WTC11 (cell line): ENCODE results near the gene CHST11. TPM values are rescaled to one million over a fixed set of nuclear protein-coding genes. Genes with fewer than 3 reads are reported as not detected.

Experiments
- ATAC-seq: fragments of 200-7000 bp; cut with Tn5 transposase; 2 replicates; pipeline ENCODE4 v1.10.0; 2021; ENCODE audit warnings: mild to moderate bottlenecking, moderate library complexity
- CTCF ChIA-PET: fragments of 300-600 bp; sonication (Branson Sonifier 250); formaldehyde crosslinking; loops from one replicate; lab custom pipeline; 2021; ENCODE audit warnings: antibody characterized with exemption; lab: Charles Lee
- POLR2A ChIA-PET: fragments of 350-600 bp; sonication (Branson Sonifier 250); formaldehyde crosslinking; loops from one replicate; lab custom pipeline; 2021; ENCODE audit warnings: antibody characterized with exemption; lab: Charles Lee
- DNase-seq: peaks from one replicate; pipeline ENCODE4 v3.0.0; 2021; ENCODE audit warnings: low spot score
- H3K27ac Mint-ChIP-seq: 2 replicates; pipeline ENCODE4 v1.8.0; 2021; ENCODE audit warnings: mixed read lengths
- H3K27me3 Mint-ChIP-seq: 2 replicates; pipeline ENCODE4 v1.8.0; 2021; ENCODE audit warnings: low read depth, mild to moderate bottlenecking, moderate library complexity, mixed read lengths
- H3K36me3 Mint-ChIP-seq: 2 replicates; pipeline ENCODE4 v1.8.0; 2021; ENCODE audit warnings: mixed read lengths
- H3K4me1 Mint-ChIP-seq: 2 replicates; pipeline ENCODE4 v1.8.0; 2022; ENCODE audit warnings: mixed read lengths
- H3K4me3 Mint-ChIP-seq: 2 replicates; pipeline ENCODE4 v1.8.0; 2021; ENCODE audit warnings: mild to moderate bottlenecking, moderate library complexity, mixed read lengths
- H3K9me3 Mint-ChIP-seq: 2 replicates; pipeline ENCODE4 v1.8.0; 2021; ENCODE audit warnings: mixed read lengths
- CBFB ChIP-seq: sonication (generic); formaldehyde crosslinking; IDR thresholded peaks from 2 replicates; pipeline ENCODE4 v1.8.1; 2022; ENCODE audit warnings: mild to moderate bottlenecking, low read depth, missing genetic modification reagents
- CREB1 ChIP-seq: sonication (generic); formaldehyde crosslinking; IDR thresholded peaks from 2 replicates; pipeline ENCODE4 v1.8.0; 2023; ENCODE audit warnings: mild to moderate bottlenecking, missing genetic modification reagents
- EMX1 ChIP-seq: fragments of 250-450 bp; sonication (Bioruptor Pico); IDR thresholded peaks from 2 replicates; pipeline ENCODE4 v1.8.0; 2021; ENCODE audit warnings: mild to moderate bottlenecking
- GRHL2 ChIP-seq: fragments of 250-450 bp; sonication (Bioruptor Pico); IDR thresholded peaks from 2 replicates; pipeline ENCODE4 v1.8.0; 2022; ENCODE audit warnings: mild to moderate bottlenecking, moderate library complexity; ENCODE audit not compliant: insufficient replicate concordance, severe bottlenecking
- GTF2I ChIP-seq: fragments of 250-450 bp; sonication (Bioruptor Pico); conservative IDR thresholded peaks from 2 replicates; pipeline ENCODE4 v1.4.0; 2021; ENCODE audit warnings: mild to moderate bottlenecking
- HMGA2 ChIP-seq: fragments of 250-450 bp; sonication (Bioruptor Pico); IDR thresholded peaks from 2 replicates; pipeline ENCODE4 v1.4.0; 2021; ENCODE audit warnings: mild to moderate bottlenecking, moderate library complexity
- NR1H2 ChIP-seq: sonication (generic); formaldehyde crosslinking; IDR thresholded peaks from 2 replicates; pipeline ENCODE4 v1.9.0; 2021; ENCODE audit warnings: mild to moderate bottlenecking, moderate library complexity, missing genetic modification reagents
- NR3C1 ChIP-seq: sonication (generic); formaldehyde crosslinking; conservative IDR thresholded peaks from 2 replicates; pipeline ENCODE4 v1.8.1; 2023; ENCODE audit warnings: low read depth, mild to moderate bottlenecking, missing genetic modification reagents
- SMAD3 ChIP-seq: sonication (generic); formaldehyde crosslinking; IDR thresholded peaks from 2 replicates; pipeline ENCODE4 v1.8.0; 2022; ENCODE audit warnings: missing genetic modification reagents, mild to moderate bottlenecking, borderline replicate concordance
- SOX15 ChIP-seq: fragments of 250-450 bp; sonication (Bioruptor Pico); IDR thresholded peaks from 2 replicates; pipeline ENCODE4 v1.9.0; 2021; ENCODE audit warnings: mild to moderate bottlenecking
- TCF7 ChIP-seq: sonication (generic); formaldehyde crosslinking; IDR thresholded peaks from 2 replicates; pipeline ENCODE4 v1.8.0; 2022; ENCODE audit warnings: mild to moderate bottlenecking, low read depth, missing genetic modification reagents, moderate library complexity
- ZNF263 ChIP-seq: sonication (generic); formaldehyde crosslinking; IDR thresholded peaks from 2 replicates; pipeline ENCODE4 v1.8.1; 2022; ENCODE audit warnings: low read depth, mild to moderate bottlenecking, moderate library complexity, missing genetic modification reagents
- total RNA-seq: library from RNA; stranded (reverse); gene quantifications from 3 replicates; pipeline ENCODE4 v1.2.3, GENCODE V29; 2021
- TF ChIP-seq, protein P1 (sequence below): fragments of 250-450 bp; sonication (Bioruptor Pico); IDR thresholded peaks from 2 replicates; pipeline ENCODE4 v1.8.0; 2021; ENCODE audit warnings: mild to moderate bottlenecking
- TF ChIP-seq, protein P2 (sequence below): sonication (generic); formaldehyde crosslinking; IDR thresholded peaks from 2 replicates; pipeline ENCODE4 v1.8.1; 2022; ENCODE audit warnings: low read depth, missing genetic modification reagents, borderline replicate concordance
- TF ChIP-seq, protein P3 (sequence below): sonication (generic); formaldehyde crosslinking; IDR thresholded peaks from 2 replicates; pipeline ENCODE4 v1.8.0; 2023; ENCODE audit warnings: mild to moderate bottlenecking, missing genetic modification reagents
- TF ChIP-seq, protein P4 (sequence below): sonication (generic); formaldehyde crosslinking; IDR thresholded peaks from 2 replicates; pipeline ENCODE4 v1.8.0; 2022; ENCODE audit warnings: mild to moderate bottlenecking, missing genetic modification reagents
- TF ChIP-seq, protein P5 (sequence below): sonication (generic); formaldehyde crosslinking; IDR thresholded peaks from 2 replicates; pipeline ENCODE4 v1.8.1; 2022; ENCODE audit warnings: mild to moderate bottlenecking, missing genetic modification reagents, moderate library complexity, borderline replicate concordance

The CHST11 gene
- total RNA-seq, 1 experiment from 2014 or later: 24.2 TPM

DNA sequence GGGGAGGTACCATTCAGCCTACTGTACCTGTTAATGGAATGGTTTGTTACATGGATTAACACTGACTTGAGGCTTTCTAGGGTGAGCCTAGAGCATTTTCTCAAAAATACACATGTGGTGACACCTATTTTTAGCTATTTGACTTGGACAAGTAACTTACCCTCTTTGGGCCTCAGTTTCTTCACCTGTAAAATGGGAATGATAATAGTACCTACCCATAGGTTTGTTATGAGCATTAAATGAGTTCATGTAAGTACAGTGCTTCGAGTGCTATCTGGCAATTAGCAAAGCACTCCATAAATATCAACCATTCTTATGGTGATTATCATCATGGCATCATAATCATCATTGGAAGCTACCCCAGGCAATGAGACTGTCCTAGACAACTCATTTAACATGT is 216.5 kb downstream of the CHST11 start (continued):
- TF ChIP-seq, protein P1, sequence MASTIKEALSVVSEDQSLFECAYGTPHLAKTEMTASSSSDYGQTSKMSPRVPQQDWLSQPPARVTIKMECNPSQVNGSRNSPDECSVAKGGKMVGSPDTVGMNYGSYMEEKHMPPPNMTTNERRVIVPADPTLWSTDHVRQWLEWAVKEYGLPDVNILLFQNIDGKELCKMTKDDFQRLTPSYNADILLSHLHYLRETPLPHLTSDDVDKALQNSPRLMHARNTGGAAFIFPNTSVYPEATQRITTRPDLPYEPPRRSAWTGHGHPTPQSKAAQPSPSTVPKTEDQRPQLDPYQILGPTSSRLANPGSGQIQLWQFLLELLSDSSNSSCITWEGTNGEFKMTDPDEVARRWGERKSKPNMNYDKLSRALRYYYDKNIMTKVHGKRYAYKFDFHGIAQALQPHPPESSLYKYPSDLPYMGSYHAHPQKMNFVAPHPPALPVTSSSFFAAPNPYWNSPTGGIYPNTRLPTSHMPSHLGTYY: no peak
- TF ChIP-seq GTF2I (CRISPR knock-in tag): no peak

DNA sequence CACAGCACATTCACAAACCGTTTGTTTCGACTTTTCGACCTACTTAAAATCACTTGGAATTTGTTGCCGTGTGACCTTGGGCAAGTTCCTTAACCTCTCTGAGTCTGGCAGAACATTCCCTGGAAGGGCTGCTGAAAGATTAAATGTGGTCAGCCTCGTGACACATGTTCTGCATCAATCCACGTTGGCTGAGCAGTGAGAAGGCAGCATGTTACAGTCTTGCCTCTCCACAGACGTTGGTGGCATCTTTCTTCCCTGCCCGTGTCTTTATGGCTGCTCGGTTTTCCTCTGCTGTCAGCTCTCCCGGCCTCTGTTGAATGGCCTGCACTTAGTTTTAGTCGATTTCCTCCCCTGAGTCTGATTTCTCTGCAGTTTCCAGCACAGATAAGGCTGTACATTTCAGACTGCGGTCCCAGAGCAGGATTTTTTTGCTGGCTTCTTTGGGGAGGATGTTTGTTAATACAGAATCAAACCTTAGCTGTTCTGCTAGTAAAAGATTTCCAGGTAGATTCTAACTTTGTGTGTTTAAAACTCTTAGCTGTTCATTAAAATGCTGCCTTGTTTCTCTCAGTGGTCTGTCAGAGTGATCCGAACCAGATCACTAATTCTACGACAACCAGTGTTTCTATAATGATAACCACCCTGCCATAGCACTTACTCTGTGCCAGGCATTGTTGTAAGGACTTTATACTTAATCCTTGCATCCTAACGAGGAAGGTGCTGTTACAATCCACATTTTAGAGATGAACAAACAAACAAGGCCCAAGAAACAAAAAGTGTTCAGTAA is 217.1 kb downstream of the CHST11 start:
- Mint-ChIP-seq H3K36me3 (no peaks in the 10 kb centered on the region), H3K27ac (peak overlapping the region; percentile 7; the same call in 1 of the 2 replicates), H3K4me3 (no peak overlapping the region), H3K27me3 (no peaks in the 10 kb centered on the region), H3K4me1 (peaks cover 53% of the 10 kb centered on the region), H3K9me3 (no peaks in the 10 kb centered on the region)
- DNase-seq (no peak), ATAC-seq (no peak)
- ChIA-PET CTCF (interaction anchor here (1.2 kb wide), 1 partner anchor 117 kb away, joined by 3 read pairs; no protein-coding TSS in a partner anchor), POLR2A (no interaction called here)
- TF ChIP-seq, protein P2, sequence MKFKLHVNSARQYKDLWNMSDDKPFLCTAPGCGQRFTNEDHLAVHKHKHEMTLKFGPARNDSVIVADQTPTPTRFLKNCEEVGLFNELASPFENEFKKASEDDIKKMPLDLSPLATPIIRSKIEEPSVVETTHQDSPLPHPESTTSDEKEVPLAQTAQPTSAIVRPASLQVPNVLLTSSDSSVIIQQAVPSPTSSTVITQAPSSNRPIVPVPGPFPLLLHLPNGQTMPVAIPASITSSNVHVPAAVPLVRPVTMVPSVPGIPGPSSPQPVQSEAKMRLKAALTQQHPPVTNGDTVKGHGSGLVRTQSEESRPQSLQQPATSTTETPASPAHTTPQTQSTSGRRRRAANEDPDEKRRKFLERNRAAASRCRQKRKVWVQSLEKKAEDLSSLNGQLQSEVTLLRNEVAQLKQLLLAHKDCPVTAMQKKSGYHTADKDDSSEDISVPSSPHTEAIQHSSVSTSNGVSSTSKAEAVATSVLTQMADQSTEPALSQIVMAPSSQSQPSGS (CRISPR knock-in tag): no peak
- TF ChIP-seq EMX1 (CRISPR knock-in tag) (no peak), SOX15 (CRISPR knock-in tag) (no peak), ZNF263 (CRISPR knock-in tag) (no peak), CREB1 (CRISPR knock-in tag) (no peak), NR3C1 (no peak), SMAD3 (CRISPR knock-in tag) (no peak), CBFB (CRISPR knock-in tag) (no peak), HMGA2 (CRISPR knock-in tag) (no peak), GRHL2 (no peak), TCF7 (no peak), NR1H2 (no peak)
- TF ChIP-seq, protein P3, sequence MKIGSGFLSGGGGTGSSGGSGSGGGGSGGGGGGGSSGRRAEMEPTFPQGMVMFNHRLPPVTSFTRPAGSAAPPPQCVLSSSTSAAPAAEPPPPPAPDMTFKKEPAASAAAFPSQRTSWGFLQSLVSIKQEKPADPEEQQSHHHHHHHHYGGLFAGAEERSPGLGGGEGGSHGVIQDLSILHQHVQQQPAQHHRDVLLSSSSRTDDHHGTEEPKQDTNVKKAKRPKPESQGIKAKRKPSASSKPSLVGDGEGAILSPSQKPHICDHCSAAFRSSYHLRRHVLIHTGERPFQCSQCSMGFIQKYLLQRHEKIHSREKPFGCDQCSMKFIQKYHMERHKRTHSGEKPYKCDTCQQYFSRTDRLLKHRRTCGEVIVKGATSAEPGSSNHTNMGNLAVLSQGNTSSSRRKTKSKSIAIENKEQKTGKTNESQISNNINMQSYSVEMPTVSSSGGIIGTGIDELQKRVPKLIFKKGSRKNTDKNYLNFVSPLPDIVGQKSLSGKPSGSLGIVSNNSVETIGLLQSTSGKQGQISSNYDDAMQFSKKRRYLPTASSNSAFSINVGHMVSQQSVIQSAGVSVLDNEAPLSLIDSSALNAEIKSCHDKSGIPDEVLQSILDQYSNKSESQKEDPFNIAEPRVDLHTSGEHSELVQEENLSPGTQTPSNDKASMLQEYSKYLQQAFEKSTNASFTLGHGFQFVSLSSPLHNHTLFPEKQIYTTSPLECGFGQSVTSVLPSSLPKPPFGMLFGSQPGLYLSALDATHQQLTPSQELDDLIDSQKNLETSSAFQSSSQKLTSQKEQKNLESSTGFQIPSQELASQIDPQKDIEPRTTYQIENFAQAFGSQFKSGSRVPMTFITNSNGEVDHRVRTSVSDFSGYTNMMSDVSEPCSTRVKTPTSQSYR (CRISPR knock-in tag): no peak
- TF ChIP-seq, protein P4, sequence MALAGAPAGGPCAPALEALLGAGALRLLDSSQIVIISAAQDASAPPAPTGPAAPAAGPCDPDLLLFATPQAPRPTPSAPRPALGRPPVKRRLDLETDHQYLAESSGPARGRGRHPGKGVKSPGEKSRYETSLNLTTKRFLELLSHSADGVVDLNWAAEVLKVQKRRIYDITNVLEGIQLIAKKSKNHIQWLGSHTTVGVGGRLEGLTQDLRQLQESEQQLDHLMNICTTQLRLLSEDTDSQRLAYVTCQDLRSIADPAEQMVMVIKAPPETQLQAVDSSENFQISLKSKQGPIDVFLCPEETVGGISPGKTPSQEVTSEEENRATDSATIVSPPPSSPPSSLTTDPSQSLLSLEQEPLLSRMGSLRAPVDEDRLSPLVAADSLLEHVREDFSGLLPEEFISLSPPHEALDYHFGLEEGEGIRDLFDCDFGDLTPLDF: no peak
- TF ChIP-seq, protein P5, sequence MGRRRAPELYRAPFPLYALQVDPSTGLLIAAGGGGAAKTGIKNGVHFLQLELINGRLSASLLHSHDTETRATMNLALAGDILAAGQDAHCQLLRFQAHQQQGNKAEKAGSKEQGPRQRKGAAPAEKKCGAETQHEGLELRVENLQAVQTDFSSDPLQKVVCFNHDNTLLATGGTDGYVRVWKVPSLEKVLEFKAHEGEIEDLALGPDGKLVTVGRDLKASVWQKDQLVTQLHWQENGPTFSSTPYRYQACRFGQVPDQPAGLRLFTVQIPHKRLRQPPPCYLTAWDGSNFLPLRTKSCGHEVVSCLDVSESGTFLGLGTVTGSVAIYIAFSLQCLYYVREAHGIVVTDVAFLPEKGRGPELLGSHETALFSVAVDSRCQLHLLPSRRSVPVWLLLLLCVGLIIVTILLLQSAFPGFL (CRISPR knock-in tag): no peak
